ENCODE results near the gene SCGB1D2. TPM values are rescaled to one million over a fixed set of nuclear protein-coding genes. Genes with fewer than 3 reads are reported as not detected.

Gene SCGB1D2, protein sequence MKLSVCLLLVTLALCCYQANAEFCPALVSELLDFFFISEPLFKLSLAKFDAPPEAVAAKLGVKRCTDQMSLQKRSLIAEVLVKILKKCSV
- not detected in 2 replicates for total RNA-seq

DNA sequence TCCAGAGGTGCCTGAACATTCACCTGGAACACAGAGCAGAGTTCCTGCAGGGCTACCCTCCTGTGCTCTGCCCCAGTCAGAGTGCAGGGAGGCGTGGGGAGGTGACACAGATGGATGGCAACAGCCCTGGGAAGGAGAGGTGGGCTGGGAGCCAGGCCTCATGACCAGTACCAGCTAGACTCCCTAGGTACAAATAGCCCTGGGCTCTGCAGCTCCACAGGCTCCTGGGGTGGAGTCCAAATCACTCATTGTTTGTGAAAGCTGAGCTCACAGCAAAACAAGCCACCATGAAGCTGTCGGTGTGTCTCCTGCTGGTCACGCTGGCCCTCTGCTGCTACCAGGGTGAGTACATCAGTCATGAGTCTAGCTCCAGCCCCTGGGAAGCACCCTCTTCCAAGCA is at the start of gene SCGB1D2:
TSS of gene SCGB1D2 (plus strand) at position 219 of the 400 bp plus-strand sequence. CDS start at position 288, 69 bp downstream.

DNA sequence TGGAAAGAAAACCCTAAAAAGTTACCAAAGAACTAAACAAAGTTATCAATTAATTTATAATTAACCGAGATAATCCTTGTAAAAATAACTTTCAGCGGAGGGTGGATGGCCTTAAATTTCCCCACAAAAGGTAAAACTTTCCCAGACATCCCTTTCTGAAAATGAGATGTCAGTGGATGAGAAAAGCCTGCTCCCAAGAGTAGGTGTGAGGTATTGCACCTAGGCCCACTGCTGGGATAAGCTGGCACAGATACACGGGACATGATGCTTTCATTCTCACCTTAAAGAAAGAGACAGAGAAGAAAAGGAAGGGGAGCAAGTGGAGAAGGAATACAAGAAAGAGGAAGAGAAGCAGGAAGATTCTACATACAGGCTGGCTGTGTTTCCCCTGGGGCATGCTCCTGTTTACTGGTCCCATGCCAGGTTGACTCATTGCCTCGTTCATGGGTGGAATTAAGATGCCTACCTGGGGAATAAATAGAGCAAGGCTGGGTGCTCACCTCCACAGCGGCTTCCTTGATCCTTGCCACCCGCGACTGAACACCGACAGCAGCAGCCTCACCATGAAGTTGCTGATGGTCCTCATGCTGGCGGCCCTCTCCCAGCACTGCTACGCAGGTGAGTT is 27.7 kb downstream of the SCGB1D2 start, which contains the start of gene SCGB2A2:
TSS of gene SCGB2A2 (plus strand) at position 505 of the 625 bp plus-strand sequence. CDS start at position 564, 59 bp downstream.

Other genes starting within 250 kb of the SCGB1D2 start
- gene INCENP, start 118.2 kb upstream of the SCGB1D2 start, total RNA-seq = 7.9 and 9.3 TPM in 2 replicates
- not detected in 2 replicates for gene SCGB1D1, start 52.0 kb upstream of the SCGB1D2 start, total RNA-seq
- gene SCGB2A1, start 33.6 kb upstream of the SCGB1D2 start, total RNA-seq = not detected in 2 replicates
- gene SCGB2A2, start 27.9 kb downstream of the SCGB1D2 start, total RNA-seq = not detected in 2 replicates
- gene SCGB1D4, start 56.8 kb downstream of the SCGB1D2 start, total RNA-seq = not detected in 2 replicates
- gene ASRGL1, start 95.2 kb downstream of the SCGB1D2 start, total RNA-seq = 2.1 and 36.5 TPM in 2 replicates
- gene SCGB1A1, start 176.8 kb downstream of the SCGB1D2 start, total RNA-seq = not detected in 2 replicates

All from dermis lymphatic vessel endothelial cell (primary cell).